Measurements from ENCODE around the gene PDE10A.
A peak's percentile ranks its signal among the peaks of the same experiment; 100 is the strongest.

Gene PDE10A

DNA sequence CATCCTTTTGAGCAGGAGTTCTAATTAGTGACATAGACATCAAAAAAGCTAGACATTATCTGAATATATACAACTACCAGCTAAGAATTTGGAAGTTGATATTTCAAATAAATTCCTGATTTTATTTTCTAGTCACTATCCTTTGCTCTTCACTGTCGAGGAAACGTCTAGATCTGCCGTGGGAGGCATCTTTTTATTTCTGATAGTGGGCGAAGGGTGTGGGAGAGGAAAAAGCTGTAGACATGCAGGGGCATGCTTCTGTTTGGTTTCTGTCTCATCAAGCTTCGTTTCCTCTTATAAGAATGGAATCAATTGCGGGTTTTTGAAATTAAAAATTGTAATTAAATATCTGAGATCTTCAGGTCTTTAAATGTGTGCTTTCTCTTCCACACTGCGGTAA lies 337.4 kb downstream of the PDE10A start:
- no peak for DNase-seq

GRCh38 chr6:165321555-165322145 lies 341.4 kb downstream of the PDE10A start:
- DNase-seq = no peak

GRCh38 chr6:165321150-165321549 lies 341.9 kb downstream of the PDE10A start:
- DNase-seq = no peak

DNA sequence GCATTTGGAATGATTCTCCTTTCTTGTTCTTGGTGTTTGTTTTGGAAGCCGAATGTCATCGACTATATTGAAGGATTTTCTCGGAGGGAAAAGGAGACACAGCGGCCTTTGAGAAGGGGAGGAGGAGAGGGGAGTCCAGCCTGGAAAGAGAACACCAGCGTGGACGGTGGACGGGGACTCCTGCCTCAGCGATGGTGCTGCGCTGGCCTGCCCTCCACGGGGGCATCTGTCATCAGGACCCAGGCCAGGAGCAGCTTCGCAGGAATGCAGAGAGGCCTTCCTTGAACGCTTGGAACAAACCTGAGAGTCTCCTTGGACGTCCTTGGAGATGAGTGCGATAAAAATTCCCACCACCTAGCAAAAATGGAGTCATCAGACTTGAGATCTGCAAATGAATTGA lies 345.3 kb downstream of the PDE10A start:
- DNase-seq = no peak

DNA sequence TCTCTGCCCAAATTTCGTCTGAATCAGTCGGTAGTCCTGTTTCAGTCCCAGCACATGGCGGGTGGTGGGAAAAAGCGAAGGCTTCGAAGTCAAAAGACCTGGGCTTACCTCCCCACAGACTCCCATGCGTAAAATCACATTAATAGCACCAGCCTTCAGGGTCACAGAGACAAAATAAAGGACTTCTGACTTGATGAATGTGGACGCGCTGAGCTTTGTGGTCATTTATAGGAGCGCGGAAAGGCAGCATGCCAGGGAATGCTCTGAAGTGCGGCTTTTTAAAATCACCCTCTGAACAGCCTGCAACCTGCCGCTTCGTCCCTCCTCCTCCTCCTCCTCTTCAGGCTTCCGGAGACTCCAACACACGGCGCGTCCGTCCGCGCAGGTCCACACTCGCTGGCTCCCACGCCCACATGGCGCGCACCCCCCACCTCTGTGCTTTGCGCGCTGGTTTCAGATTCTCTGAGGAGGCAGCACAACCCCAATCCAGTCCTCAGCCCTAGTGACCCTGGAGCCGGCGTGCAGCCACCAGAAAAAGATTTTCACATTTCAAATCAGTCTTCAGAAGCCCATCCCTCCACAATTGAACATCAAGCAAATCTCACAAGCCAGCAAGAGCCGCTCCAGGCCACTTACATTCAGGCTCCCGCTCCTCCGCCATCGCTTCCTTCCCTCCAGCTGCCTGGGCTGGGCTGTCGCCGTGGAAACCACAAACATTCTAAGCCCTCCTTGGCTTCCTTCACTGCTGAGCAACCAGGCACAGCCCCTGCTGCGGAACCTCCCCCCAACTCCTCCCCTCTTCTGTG lies 353.9 kb downstream of the PDE10A start, which contains the start of gene C6orf118:
Gene C6orf118 (minus strand): TSS at position 680 of the 806 bp plus-strand sequence. CDS start 19 bp downstream, at position 661.
- DNase-seq = peak; percentile 74

DNA sequence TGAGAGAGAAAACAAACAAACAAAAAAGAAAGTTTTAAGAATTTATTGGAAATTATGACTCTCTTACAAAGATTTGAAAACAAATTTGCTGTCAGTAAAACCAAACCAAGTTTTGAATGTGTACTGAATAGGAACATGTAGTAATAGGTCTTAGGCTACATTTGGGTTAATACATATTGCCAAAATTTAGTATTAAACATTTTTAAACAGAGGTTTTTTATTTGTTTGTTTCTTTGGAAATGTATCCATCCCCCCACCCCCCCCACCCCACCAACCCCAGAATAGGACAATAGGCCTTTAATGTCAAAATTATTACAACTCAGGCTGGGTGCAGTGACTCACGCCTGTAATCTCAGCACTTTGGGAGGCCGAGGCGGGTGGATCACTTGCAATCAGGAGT lies 356.1 kb downstream of the PDE10A start:
- DNase-seq = no peak

GRCh38 chr6:165301372-165302246 lies 361.4 kb downstream of the PDE10A start:
- no peak for DNase-seq

GRCh38 chr6:165300422-165300936 lies 362.6 kb downstream of the PDE10A start:
- no peak for DNase-seq

GRCh38 chr6:165298875-165299274 lies 364.2 kb downstream of the PDE10A start:
- DNase-seq = no peak

DNA sequence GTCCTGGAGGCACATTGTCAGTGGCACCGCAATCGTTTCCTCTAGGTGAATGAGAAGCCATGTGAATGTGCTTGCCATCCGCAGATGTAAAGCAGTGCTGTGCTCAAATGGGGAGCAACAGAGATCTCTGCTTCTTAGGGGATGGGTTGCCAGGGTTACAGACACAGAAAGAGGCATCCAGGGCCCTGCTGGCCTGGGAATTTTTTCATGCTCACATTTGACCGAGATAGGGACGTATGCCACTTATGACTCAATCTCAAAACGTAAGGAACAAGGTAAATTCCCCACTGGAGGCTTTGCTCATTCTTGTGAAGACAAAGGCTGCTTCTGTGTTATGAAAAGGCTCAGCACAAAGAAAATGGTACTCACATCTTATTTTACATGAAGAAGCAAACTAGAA lies 364.6 kb downstream of the PDE10A start:
- DNase-seq = no peak

GRCh38 chr6:165292657-165293056 lies 370.4 kb downstream of the PDE10A start:
- DNase-seq = no peak

All from fibroblast of skin of right quadriceps (primary cell).